ENCODE measurements around the gene PLA2G6.

- TF ChIP-seq CTCF (IDR thresholded peaks at IDR 0.05; ENCODE audit: borderline replicate concordance, extremely low read depth, low read length, poor library complexity, severe bottlenecking), result no peak
- no peak for TF ChIP-seq EZH2 (IDR thresholded peaks at IDR 0.05; ENCODE audit: borderline replicate concordance, low read depth, low read length, severe bottlenecking)
These were observed 83.0 kb downstream of the PLA2G6 start for GRCh38 chr22:38098410-38099249.
